ENCODE results near the gene RPS3. TPM values are rescaled to one million over a fixed set of nuclear protein-coding genes. Genes with fewer than 3 reads are reported as not detected.
A peak's percentile ranks its signal among the peaks of the same experiment; 100 is the strongest.

The RPS3 gene
- total RNA-seq, 1 experiment from 2014 or later, result 6,280 TPM

DNA sequence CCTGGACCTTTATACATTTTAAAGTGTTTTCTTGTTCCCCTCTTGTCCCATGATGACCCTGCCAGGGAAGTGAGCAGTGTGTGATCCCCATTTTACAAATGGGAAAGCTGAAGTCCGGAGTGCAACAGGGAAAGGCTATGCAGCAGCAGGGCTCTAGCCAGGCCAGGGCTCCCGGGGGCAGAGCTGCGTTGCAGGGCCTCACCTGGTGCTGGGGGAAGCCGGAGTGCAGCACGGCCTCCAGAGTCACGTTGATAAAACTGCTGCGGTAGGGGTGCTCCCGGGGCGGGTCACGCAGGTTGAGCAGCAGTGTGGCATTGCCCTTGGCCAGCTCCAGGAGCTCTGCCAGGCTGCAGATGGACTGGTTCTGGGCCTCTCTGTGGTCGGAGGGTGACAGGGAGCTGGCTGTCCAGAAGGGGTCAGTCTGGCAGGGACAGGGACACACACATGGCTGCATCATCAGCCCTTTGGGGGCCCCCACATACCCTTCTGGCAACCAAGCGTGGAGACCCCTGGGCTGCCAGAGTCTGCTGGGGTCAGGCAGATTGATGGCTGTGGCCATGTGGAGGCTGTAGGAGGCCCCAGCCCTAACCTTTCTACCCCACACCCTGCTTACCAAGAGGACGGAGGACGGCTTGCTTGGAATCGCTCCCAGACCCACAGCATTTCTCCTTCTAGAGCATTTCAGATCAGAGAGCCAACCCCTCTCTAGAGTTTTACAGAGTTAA lies 43.0 kb downstream of the RPS3 start:
- POLR2A ChIA-PET, result no interaction called here
- intact Hi-C loops (cut with micrococcal nuclease; ENCODE audit: unreplicated experiment), result no loop called here
- H3K27me3 Mint-ChIP-seq (ENCODE audit: insufficient read depth, unreplicated experiment), result no peaks in the 10 kb centered on the region

DNA sequence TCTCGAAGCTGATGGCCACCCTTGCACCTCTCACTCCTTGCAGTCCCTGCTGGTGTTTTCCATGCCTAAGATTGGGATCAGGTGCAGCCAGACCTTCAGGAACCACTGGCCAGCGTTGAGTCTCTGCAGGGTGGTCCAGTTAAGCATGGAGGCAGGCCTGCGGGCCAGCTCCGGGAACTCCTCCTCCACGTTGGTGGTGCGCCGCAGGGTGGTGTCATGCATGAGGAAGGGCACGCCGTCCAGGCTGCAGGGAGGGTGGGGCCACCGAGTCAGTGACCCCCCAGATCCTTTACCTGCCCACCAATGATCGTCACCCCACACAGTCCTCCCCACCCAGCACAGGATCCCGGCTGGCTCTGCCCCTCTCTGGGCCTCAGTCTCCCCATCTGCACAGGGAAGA lies 43.7 kb downstream of the RPS3 start:
- BruUV-seq (replicated peaks), result no TSS peak
- Histone ChIP-seq H3K27me3 (replicated peaks; ENCODE audit: control insufficient read depth, insufficient read depth, low read length) (no peaks in the 10 kb centered on the region), H3K4me3 (ENCODE audit: low read depth, low read length) (no peak overlapping the region), H3K9me3 (no peaks in the 10 kb centered on the region), H3K36me3 (ENCODE audit: control insufficient read depth, insufficient read depth, low read length) (no peaks in the 10 kb centered on the region), H3K4me1 (no peaks in the 10 kb centered on the region)
- Mint-ChIP-seq H3K27ac (ENCODE audit: unreplicated experiment) (no peak overlapping the region), H3K4me1 (ENCODE audit: low read depth, unreplicated experiment) (peaks cover 9% of the 10 kb centered on the region), H3K36me3 (ENCODE audit: insufficient read depth, unreplicated experiment) (no peaks in the 10 kb centered on the region), H3K27me3 (ENCODE audit: insufficient read depth, unreplicated experiment) (no peaks in the 10 kb centered on the region), H3K9me3 (ENCODE audit: unreplicated experiment) (no peaks in the 10 kb centered on the region), H3K4me3 (ENCODE audit: unreplicated experiment) (no peak overlapping the region)
- TF ChIP-seq, protein P1, sequence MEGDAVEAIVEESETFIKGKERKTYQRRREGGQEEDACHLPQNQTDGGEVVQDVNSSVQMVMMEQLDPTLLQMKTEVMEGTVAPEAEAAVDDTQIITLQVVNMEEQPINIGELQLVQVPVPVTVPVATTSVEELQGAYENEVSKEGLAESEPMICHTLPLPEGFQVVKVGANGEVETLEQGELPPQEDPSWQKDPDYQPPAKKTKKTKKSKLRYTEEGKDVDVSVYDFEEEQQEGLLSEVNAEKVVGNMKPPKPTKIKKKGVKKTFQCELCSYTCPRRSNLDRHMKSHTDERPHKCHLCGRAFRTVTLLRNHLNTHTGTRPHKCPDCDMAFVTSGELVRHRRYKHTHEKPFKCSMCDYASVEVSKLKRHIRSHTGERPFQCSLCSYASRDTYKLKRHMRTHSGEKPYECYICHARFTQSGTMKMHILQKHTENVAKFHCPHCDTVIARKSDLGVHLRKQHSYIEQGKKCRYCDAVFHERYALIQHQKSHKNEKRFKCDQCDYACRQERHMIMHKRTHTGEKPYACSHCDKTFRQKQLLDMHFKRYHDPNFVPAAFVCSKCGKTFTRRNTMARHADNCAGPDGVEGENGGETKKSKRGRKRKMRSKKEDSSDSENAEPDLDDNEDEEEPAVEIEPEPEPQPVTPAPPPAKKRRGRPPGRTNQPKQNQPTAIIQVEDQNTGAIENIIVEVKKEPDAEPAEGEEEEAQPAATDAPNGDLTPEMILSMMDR (IDR thresholded peaks at IDR 0.05; ENCODE audit: insufficient read depth in 1 of 2, low read depth in 1 of 2, low read length in 1 of 2, severe bottlenecking in 1 of 2, unreplicated experiment in 1 of 2), result no peak
- ChIA-PET POLR2A (interaction anchor here (0.9 kb wide), 1 partner anchor 116 kb away, joined by 4 read pairs; no protein-coding TSS in a partner anchor), CTCF (interaction anchor here (1.3 to 4.2 kb wide), 3 partner anchors 55 to 116 kb away, joined by 4 to 40 read pairs (median 4); no protein-coding TSS in a partner anchor)
- intact Hi-C loops (cut with micrococcal nuclease; ENCODE audit: unreplicated experiment), result no loop called here
- DNase-seq, result no peak

More for the DNA sequence above, 43.0 kb downstream of the RPS3 start:
- no peaks in the 10 kb centered on the region for H3K9me3 ChIP-seq
- TF ChIP-seq, protein P1 (IDR thresholded peaks at IDR 0.05; ENCODE audit: insufficient read depth in 1 of 2, low read depth in 1 of 2, low read length in 1 of 2, severe bottlenecking in 1 of 2, unreplicated experiment in 1 of 2), result no peak
- H3K27ac Mint-ChIP-seq (ENCODE audit: unreplicated experiment), result no peak overlapping the region
- CTCF ChIA-PET, result interaction anchor here (0.6 to 1.5 kb wide), 3 partner anchors 55 to 117 kb away, joined by 3 to 4 read pairs (median 4); partner anchors contain the start of gene GDPD5
- H3K4me3 ChIP-seq (ENCODE audit: low read depth, low read length), result no peak overlapping the region
- no peak for DNase-seq
- H3K36me3 ChIP-seq (ENCODE audit: control insufficient read depth, insufficient read depth, low read length), result no peaks in the 10 kb centered on the region
- no peaks in the 10 kb centered on the region for H3K4me1 ChIP-seq
- no TSS peak for BruUV-seq (replicated peaks)
- H3K4me1 Mint-ChIP-seq (ENCODE audit: low read depth, unreplicated experiment), result peaks cover 15% of the 10 kb centered on the region
- H3K36me3 Mint-ChIP-seq (ENCODE audit: insufficient read depth, unreplicated experiment), result no peaks in the 10 kb centered on the region
- H3K4me3 Mint-ChIP-seq (ENCODE audit: unreplicated experiment), result no peak overlapping the region
- no peaks in the 10 kb centered on the region for H3K9me3 Mint-ChIP-seq (ENCODE audit: unreplicated experiment)
- no peaks in the 10 kb centered on the region for H3K27me3 ChIP-seq (replicated peaks; ENCODE audit: control insufficient read depth, insufficient read depth, low read length)

DNA sequence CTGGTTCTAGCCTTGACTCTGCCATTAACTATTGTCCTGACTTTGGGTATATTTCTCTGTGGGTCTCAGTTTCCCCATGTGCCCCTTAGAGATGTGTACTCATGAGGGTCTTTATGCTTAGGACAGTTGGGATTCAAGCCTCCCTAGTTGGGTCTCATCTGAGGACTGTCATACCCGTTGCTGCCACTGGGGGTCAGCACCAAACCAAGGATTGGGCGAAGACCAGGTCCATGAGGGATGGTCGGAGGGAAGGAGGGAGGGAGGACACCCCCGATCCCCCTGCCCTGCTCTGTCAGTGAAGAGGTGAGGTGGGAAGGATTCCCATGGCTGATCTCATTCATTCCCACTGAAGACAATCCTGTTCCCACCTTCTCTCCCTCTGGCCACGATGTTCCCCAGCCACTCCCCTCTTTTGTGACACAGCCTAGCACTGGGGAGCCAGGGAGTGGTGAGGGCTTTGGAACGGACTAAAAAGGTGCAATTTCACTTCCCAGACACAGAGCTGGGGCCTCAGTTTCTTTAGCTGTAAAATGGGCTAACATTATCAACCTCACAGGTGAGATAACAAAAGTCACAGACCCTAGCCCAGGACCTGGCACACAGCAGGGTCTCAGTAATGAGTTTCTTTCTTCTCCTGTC lies 46.1 kb downstream of the RPS3 start:
- Mint-ChIP-seq H3K27me3 (ENCODE audit: insufficient read depth, unreplicated experiment) (no peaks in the 10 kb centered on the region), H3K9me3 (ENCODE audit: unreplicated experiment) (no peaks in the 10 kb centered on the region), H3K4me3 (ENCODE audit: unreplicated experiment) (no peak overlapping the region), H3K36me3 (ENCODE audit: insufficient read depth, unreplicated experiment) (no peaks in the 10 kb centered on the region), H3K4me1 (ENCODE audit: low read depth, unreplicated experiment) (no peaks in the 10 kb centered on the region), H3K27ac (ENCODE audit: unreplicated experiment) (no peak overlapping the region)
- ChIA-PET POLR2A (no interaction called here), CTCF (interaction anchor here (0.6 to 4.2 kb wide), 13 partner anchors 9 to 221 kb away, joined by 3 to 40 read pairs (median 4); no protein-coding TSS in a partner anchor)
- Histone ChIP-seq H3K9me3 (no peaks in the 10 kb centered on the region), H3K4me3 (ENCODE audit: low read depth, low read length) (no peak overlapping the region), H3K27me3 (replicated peaks; ENCODE audit: control insufficient read depth, insufficient read depth, low read length) (no peaks in the 10 kb centered on the region), H3K4me1 (no peaks in the 10 kb centered on the region), H3K36me3 (ENCODE audit: control insufficient read depth, insufficient read depth, low read length) (no peaks in the 10 kb centered on the region)
- DNase-seq, result peak; percentile 84 to 92
- no TSS peak for BruUV-seq (replicated peaks)
- TF ChIP-seq, protein P1 (IDR thresholded peaks at IDR 0.05; ENCODE audit: insufficient read depth in 1 of 2, low read depth in 1 of 2, low read length in 1 of 2, severe bottlenecking in 1 of 2, unreplicated experiment in 1 of 2), result peak; percentile 99 to 100
- intact Hi-C loops (cut with micrococcal nuclease; ENCODE audit: unreplicated experiment), result loop anchor here (1.0 to 5.0 kb wide), 4 partner anchors 52 to 323 kb away; partner anchors contain the start of gene DGAT2

Measured in Caco-2 (cell line).